ENCODE results near the gene SMARCA2. TPM values are rescaled to one million over a fixed set of nuclear protein-coding genes. Genes with fewer than 3 reads are reported as not detected.

SMARCA2 gene
- total and polyA plus RNA-seq, 4 donors, result 18.8 to 67.0 (median 41.1) TPM

- no peaks in the 10 kb centered on the region for H3K4me1 ChIP-seq (ENCODE audit: control insufficient read depth in 4 of 4, insufficient read depth in 4 of 4, low read length in 3 of 4)
- H3K27me3 ChIP-seq (ENCODE audit: control insufficient read depth in 4 of 4, insufficient read depth in 4 of 4, low read length in 3 of 4), result no peaks in the 10 kb centered on the region
- TF ChIP-seq YY1 (IDR thresholded peaks at IDR 0.05) (no peak), JUND (IDR thresholded peaks at IDR 0.05) (no peak), CTCF (IDR thresholded peaks at IDR 0.05; ENCODE audit: low read depth, low read length, missing input control) (no peak), HNF4A (conservative IDR thresholded peaks at IDR 0.05) (no peak), FOXA2 (IDR thresholded peaks at IDR 0.05) (no peak), SP1 (IDR thresholded peaks at IDR 0.05) (no peak), ZBTB33 (IDR thresholded peaks at IDR 0.05) (no peak), RAD21 (IDR thresholded peaks at IDR 0.05) (no peak), ATF3 (IDR thresholded peaks at IDR 0.05) (no peak), REST (IDR thresholded peaks at IDR 0.05) (no peak), GABPA (IDR thresholded peaks at IDR 0.05 in 1 of 2, conservative IDR thresholded peaks at IDR 0.05 in 1 of 2) (no peak), FOXA1 (IDR thresholded peaks at IDR 0.05) (no peak), NR2F2 (IDR thresholded peaks at IDR 0.05) (no peak), EGR1 (IDR thresholded peaks at IDR 0.05; ENCODE audit: low read depth in 2 of 2) (no peak), HNF4G (IDR thresholded peaks at IDR 0.05) (no peak), RXRA (IDR thresholded peaks at IDR 0.05) (no peak), TAF1 (conservative IDR thresholded peaks at IDR 0.05) (no peak), MAX (IDR thresholded peaks at IDR 0.05) (no peak)
- H3K4me3 ChIP-seq (ENCODE audit: low read depth in 1 of 3, low read length in 3 of 3), result no peak overlapping the region
- no peak overlapping the region for H3K9ac ChIP-seq (ENCODE audit: low read depth in 1 of 2, low read length in 2 of 2)
- WGBS, result 91% methylated on average over 8 of the region's 8 CpGs
- no peak for DNase-seq (ENCODE audit: low spot score)
- peaks cover 13 to 80% (median 61%) of the 10 kb centered on the region in 4 donors for H3K36me3 ChIP-seq (ENCODE audit: control insufficient read depth in 4 of 4, insufficient read depth in 3 of 4, low read depth in 1 of 4, low read length in 3 of 4)
- H3K27ac ChIP-seq (ENCODE audit: low read depth in 1 of 2, low read length in 2 of 2), result no peak overlapping the region
- no peaks in the 10 kb centered on the region for H3K9me3 ChIP-seq (ENCODE audit: control insufficient read depth in 4 of 4, low read length in 3 of 4)
These were observed 57.7 kb downstream of the SMARCA2 start for GRCh38 chr9:2072752-2073405.

All from liver (tissue), 9 donors.